VCaP (cell line): ENCODE measurements around the gene KATNAL1.
A peak's percentile ranks its signal among the peaks of the same experiment; 100 is the strongest.
"Not testable (repeated sequence)": the region's sequence is repeated elsewhere in the genome, so short reads cannot be mapped to it uniquely, and the experiment has no call there.

Experiments
- H3K27ac ChIP-seq: fragments of 450-650 bp; 2 replicates; pipeline ENCODE4 v1.5.1; 2017
- CTCF ChIP-seq: fragments of 450-650 bp; conservative IDR thresholded peaks from 2 replicates; pipeline ENCODE4 v1.5.1; 2017; ENCODE audit warnings: mild to moderate bottlenecking, moderate library complexity

The KATNAL1 gene

GRCh38 chr13:30290812-30291436, 16.4 kb downstream of the KATNAL1 start:
- TF ChIP-seq CTCF: no peak
- no peak overlapping the region for H3K27ac ChIP-seq

- TF ChIP-seq CTCF: no peak
- H3K27ac ChIP-seq: no peak overlapping the region
Measured at GRCh38 chr13:30289533-30289932, 17.8 kb downstream of the KATNAL1 start.

GRCh38 chr13:30286059-30286458, 21.3 kb downstream of the KATNAL1 start:
- H3K27ac ChIP-seq: not testable (repeated sequence)

- TF ChIP-seq CTCF: no peak
- no peak overlapping the region for H3K27ac ChIP-seq
Measured at GRCh38 chr13:30276178-30276577, 31.2 kb downstream of the KATNAL1 start.

- no peak for TF ChIP-seq CTCF
- H3K27ac ChIP-seq: no peak overlapping the region
Measured at GRCh38 chr13:30274083-30274482, 33.3 kb downstream of the KATNAL1 start.

GRCh38 chr13:30270035-30270434, 37.3 kb downstream of the KATNAL1 start:
- H3K27ac ChIP-seq: not testable (repeated sequence)

GRCh38 chr13:30268673-30269072, 38.7 kb downstream of the KATNAL1 start:
- no peak overlapping the region for H3K27ac ChIP-seq
- TF ChIP-seq CTCF: no peak

- no peak overlapping the region for H3K27ac ChIP-seq
- no peak for TF ChIP-seq CTCF
Measured at GRCh38 chr13:30266756-30267155, 40.6 kb downstream of the KATNAL1 start.

- 0 out of 2 replicates have a peak overlapping the region, but pooled peaks have one; percentile 80 for H3K27ac ChIP-seq
Measured at GRCh38 chr13:30259149-30259733, 48.1 kb downstream of the KATNAL1 start.
